Neural cell (in vitro differentiated cells): ENCODE data around the gene CD247.

Source experiments
- EP300 ChIP-seq: fragments of 450-650 bp; conservative IDR thresholded peaks from 2 replicates; pipeline ENCODE4 v1.6.1; 2014; ENCODE audit warnings: antibody characterized with exemption, mild to moderate bottlenecking, moderate library complexity; ENCODE audit not compliant: poor library complexity, severe bottlenecking
- EZH2 ChIP-seq: fragments of 200-600, 300-800 bp; shearing (Covaris generic), sonication (generic); IDR thresholded peaks from 2 replicates; pipeline ENCODE4 v1.6.1; 2014; ENCODE audit warnings: antibody characterized with exemption, low read length, borderline replicate concordance, mild to moderate bottlenecking; ENCODE audit not compliant: insufficient read depth, poor library complexity, severe bottlenecking
- MXI1 ChIP-seq: fragments of 450-650 bp; conservative IDR thresholded peaks from 2 replicates; pipeline ENCODE4 v1.6.1; 2014; ENCODE audit warnings: antibody characterized with exemption, mild to moderate bottlenecking; ENCODE audit not compliant: poor library complexity, severe bottlenecking
- POLR2AphosphoS5 ChIP-seq: IDR thresholded peaks from 2 replicates; pipeline ENCODE4 v1.6.1; 2012
- SMC3 ChIP-seq: fragments of 450-650 bp; conservative IDR thresholded peaks from 2 replicates; pipeline ENCODE4 v1.6.1; 2014; ENCODE audit warnings: antibody characterized with exemption, mild to moderate bottlenecking, moderate library complexity; ENCODE audit not compliant: poor library complexity
- TF ChIP-seq, protein P1 (sequence below): fragments of 450-650 bp; IDR thresholded peaks from 2 replicates; pipeline ENCODE4 v1.5.1; 2014; ENCODE audit warnings: antibody characterized with exemption, mild to moderate bottlenecking, moderate library complexity; ENCODE audit not compliant: poor library complexity, severe bottlenecking

DNA sequence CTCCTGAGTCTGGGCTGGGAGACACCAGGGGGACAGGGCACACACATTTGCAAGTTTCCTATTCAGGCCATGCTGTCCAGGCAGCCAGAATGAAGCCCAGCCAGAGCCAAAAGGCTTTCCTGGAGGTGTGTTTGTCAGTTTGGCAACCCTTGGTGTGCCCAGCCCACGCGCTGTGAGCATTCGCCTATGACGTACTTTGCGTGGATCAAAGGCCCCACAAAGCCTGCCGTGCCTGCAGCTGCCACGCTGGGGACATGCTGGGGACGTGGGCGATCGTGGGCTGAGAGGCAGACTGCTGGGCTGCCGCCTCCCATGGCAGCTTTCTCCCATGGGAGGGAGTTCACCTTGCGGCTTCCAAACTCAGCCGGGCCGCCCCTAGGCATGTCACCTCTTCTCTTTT, 57.5 kb downstream of the CD247 start:
- TF ChIP-seq, protein P1, sequence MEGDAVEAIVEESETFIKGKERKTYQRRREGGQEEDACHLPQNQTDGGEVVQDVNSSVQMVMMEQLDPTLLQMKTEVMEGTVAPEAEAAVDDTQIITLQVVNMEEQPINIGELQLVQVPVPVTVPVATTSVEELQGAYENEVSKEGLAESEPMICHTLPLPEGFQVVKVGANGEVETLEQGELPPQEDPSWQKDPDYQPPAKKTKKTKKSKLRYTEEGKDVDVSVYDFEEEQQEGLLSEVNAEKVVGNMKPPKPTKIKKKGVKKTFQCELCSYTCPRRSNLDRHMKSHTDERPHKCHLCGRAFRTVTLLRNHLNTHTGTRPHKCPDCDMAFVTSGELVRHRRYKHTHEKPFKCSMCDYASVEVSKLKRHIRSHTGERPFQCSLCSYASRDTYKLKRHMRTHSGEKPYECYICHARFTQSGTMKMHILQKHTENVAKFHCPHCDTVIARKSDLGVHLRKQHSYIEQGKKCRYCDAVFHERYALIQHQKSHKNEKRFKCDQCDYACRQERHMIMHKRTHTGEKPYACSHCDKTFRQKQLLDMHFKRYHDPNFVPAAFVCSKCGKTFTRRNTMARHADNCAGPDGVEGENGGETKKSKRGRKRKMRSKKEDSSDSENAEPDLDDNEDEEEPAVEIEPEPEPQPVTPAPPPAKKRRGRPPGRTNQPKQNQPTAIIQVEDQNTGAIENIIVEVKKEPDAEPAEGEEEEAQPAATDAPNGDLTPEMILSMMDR, result no peak
- TF ChIP-seq SMC3, result no peak
- no peak for TF ChIP-seq EZH2
- TF ChIP-seq POLR2AphosphoS5, result no peak
- TF ChIP-seq MXI1, result no peak
- TF ChIP-seq EP300, result no peak
